GM20431 (cell line): ENCODE data around the gene PODNL1.
"Not testable (repeated sequence)": the region's sequence is repeated elsewhere in the genome, so short reads cannot be mapped to it uniquely, and the experiment has no call there.

ENCODE experiments used
- in situ Hi-C: fragments of 300-500 bp; cut with MseI, MboI; formaldehyde crosslinking; loops from one replicate; pipeline ENCODE4 v1.15.0; 2020; ENCODE audit warnings: low sequenced_read_pairs; ENCODE audit not compliant: unreplicated experiment

PODNL1 gene

DNA sequence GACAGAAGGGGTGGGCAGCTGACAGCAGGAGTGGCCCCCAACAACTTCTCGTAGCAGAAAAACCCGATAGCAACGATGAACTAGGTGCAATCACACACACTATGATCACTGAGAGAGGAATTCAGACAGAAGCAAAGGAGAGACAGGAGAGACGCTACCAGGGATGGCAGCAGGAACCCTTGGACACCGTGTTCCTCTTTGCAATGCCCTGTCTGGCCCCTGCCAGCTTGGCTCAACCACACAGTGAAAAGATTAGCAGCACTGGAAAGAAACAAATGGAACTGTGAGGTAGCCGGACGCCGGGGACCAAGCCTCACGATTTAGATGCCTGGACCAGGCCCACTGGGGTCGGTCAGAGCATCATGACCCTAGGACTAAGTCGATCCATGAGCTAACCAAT is 37.7 kb upstream of the PODNL1 start:
- in situ Hi-C loops, result no loop called here

DNA sequence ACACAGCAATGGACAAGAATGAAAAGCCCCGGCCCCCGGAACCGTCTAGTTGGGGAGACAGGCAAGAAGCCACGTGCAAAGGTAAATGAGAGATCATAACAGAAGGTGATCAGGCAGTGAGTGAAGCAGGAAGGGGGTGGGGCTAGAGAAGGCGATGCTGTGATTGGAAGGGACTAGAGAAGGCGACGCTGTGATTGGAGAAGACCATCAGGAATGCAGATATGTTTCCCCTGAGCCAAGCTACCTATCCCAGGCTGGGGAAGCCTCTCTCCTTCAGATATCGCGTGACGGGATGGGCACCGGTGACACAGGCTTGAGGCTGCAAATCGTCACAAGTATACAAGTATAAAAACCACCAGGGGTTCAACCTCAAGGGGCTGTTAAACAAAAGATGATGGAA is 35.9 kb upstream of the PODNL1 start:
- in situ Hi-C loops, result no loop called here

DNA sequence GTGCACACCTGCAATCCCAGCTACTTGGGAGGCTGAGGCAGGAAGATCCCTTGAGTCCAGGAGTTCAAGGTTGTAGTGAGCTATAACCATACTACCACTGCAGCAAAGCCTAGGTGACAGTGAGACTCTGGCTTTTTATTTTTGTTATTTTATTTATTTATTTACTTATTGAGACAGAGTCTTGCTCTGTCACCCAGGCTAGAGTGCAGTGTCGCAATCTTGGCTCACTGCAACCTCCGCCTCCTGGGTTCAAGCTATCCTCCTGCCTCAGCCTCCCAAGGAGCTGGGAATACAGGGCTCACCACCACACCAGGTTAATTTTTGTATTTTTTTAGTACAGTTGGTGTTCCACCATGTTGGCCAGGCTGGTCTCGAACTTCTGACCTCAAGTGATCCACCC is 35.3 kb upstream of the PODNL1 start:
- in situ Hi-C loops, result not testable (repeated sequence)

- in situ Hi-C loops, result no loop called here
These were observed 34.3 kb upstream of the PODNL1 start for GRCh38 chr19:13972368-13973155.

DNA sequence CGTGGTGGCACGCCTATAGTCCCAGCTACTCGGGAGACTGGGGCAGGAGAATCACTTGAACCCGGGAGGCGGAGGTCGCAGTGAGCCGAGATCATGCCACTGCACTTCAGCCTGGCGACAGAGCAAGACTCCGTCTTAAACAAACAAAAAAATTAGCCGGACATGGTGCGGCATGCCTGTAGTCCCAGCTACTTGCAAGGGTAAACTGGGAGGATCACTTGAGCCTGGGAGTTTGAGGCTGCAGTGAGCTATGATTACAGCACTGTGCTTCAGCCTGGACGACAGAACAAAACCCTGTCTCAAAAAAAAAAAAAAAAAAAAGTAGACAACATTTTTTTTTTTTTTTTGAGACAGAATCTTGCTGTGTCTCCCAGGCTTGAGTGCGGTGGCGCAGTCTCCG is 33.7 kb upstream of the PODNL1 start:
- in situ Hi-C loops, result not testable (repeated sequence)

DNA sequence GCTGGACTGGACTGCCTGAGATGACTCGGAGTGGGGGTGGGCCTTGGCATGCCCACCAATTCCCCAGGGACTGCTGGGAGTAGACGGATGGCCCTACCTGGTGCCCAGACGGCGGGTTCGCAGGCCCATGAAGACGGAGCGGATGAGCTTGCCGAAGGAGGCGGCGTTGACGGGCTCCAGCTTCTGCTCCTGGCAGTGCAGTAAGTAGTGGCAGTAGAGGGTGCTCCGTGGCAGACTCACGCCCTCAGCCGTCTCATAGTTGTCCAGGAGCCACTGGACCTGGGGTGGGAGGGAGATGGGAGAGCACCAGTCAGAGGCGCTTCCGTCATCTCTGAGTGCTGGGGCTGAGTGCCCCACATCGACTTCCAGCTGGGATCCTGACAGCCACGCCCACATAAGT is 31.7 kb upstream of the PODNL1 start:
- in situ Hi-C loops, result no loop called here

DNA sequence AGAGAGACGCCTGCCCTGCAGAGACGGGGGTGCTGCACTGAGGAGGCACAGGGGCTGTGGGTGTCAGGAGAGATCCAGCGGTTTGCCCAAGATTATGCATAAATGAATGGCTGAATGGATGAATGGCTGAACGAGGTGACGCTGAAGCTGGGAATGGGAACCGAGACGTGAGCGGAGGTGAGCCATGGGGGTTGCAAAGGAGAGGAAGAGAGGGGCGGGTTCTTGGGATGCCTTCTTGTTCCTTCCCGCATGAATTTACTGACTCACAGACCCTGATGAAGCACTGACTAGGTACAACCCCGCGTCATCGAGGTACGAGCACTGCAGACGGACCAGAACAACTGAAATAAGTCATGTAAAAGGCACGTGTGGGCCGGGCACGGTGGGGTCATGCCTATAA is 30.8 kb upstream of the PODNL1 start:
- in situ Hi-C loops, result no loop called here

GRCh38 chr19:13968383-13968935 is 30.2 kb upstream of the PODNL1 start:
- in situ Hi-C loops, result no loop called here

- in situ Hi-C loops, result not testable (repeated sequence)
These were observed 29.0 kb upstream of the PODNL1 start for GRCh38 chr19:13967206-13967605.

GRCh38 chr19:13966684-13967128 is 28.5 kb upstream of the PODNL1 start:
- in situ Hi-C loops, result no loop called here

DNA sequence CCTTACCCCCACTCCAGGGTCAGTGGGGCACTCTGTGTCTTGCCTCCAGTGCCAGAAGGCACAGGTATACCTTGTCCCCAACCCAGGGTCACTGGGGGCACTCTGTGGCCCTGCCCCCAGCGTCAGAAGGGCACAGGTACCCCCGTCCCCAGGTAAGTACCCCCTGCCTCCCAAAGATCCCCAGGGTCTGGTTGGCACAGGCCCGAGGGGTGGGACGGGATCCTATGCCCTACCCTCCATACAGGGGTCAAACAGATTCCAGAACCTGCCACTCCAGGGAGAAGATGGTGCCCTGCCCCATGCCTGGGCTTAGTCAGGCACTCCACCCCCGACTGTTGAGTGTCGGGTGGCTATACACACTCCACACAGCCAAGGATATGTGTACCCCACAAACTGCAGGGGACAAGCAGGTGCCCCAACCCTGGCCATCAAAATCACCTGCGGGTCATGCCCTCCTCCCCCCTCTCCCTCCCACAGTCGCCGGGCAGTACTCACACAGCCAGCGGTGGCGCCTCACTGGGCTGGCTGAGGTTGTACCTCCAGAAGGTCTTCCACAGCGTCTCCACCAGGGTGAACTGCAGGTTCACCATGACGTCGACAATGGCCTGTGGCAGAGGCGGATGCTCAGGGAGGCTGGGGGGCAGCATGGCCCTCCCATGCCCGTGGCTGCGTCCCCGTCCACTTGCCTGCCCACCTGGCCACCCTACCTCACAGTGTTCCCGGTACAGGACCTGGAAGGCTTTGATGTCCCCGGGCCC is 27.9 kb upstream of the PODNL1 start:
- in situ Hi-C loops, result no loop called here

- in situ Hi-C loops, result no loop called here
These were observed 27.2 kb upstream of the PODNL1 start for GRCh38 chr19:13965377-13965896.

DNA sequence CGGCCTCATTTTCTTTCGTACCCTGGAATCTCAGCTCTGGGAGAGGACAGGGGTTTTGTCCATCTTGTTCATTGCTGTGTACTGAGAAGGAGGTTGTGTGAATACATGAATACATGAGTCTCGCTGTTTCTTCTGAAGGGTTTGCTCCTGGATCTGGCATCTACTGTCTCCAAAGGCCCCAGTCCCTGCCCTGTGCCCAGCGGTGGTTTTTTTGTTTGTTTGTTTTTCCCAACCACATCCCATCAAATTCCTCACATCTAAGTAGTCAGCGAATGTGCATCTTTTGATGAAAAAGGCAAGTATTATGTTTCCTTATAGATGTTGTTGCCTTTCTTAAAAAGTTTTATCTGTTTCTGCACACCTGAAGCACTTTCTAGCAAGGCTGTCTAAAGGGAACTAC is 26.6 kb upstream of the PODNL1 start:
- in situ Hi-C loops, result no loop called here

DNA sequence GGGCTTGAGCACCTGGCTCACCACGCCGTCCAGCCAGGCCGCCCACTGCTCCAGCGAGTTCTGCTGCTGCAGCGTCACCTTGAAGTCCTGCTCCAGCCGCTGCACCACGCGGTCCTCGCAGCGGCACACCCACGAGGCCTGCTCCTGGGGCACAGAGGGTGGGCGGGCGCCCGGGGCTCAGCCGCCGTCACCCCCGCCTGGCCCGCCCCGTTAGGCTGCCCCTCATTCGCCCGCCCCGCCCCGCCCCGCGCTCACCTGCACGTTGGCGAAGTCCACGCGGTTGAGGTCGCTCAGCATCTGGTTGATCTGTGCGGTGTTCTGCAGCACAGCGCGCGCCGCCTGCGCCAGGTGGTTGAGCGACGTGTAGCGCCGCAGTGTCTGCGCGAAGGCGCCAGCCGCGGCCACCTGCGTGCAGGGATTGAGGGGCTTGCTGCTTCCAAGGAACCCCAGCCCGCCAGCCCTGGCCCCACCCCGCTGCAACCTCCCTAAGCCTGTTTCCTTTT is 25.4 kb upstream of the PODNL1 start:
- in situ Hi-C loops, result no loop called here

GRCh38 chr19:13962699-13963602 is 24.7 kb upstream of the PODNL1 start:
- in situ Hi-C loops, result no loop called here

GRCh38 chr19:13961826-13962698 is 23.8 kb upstream of the PODNL1 start:
- in situ Hi-C loops, result no loop called here

DNA sequence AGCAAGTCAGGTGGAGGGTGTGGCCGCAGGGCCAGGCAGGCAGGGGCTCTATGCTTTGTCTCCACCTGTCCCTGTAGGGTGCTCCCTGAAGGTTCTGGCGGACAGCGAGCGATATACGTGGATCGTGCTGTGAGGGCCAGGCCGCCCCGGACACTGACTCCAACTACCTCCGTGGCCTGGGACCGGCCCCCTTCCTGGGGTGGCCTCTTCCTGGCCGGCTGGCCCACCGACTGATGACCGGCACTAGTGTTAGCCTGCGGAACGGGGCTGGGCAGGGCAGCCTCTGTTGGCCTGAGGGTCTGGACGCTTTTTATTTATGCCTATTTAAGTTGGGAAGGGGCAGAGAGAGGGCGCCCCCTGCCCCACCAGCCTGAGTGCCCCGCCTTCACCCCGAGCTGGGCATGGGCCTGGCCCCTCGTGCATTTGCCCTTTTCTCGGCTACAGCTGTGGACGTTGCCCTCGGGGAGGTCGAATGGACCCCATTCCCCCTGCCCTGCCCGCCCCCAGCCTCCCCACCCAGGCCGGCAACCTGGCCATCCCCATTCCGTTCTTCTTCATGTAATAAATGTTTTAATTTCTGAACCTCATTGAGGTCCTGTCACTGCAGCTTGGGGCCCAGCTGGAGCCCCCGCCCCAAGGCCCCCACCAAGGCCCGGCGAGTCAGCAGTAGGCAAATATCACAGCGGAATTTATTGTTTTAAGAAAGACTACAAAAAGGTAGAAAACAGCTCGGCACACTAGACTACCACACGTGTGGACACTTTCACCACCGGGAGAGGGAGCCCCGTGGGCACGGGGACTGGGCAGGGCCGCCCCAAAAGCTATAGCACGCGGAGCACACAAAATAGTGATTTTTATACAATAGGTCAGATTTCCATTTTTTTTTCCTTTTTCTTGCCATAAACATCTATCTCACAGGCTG is 22.9 kb upstream of the PODNL1 start:
- in situ Hi-C loops, result no loop called here
